B cell (primary cell): ENCODE results near the gene DPP10.

ENCODE experiments used
- EZH2 ChIP-seq: IDR thresholded peaks from 2 replicates; pipeline ENCODE4 v1.6.1; 2012; ENCODE audit warnings: borderline replicate concordance, low read depth, mild to moderate bottlenecking, moderate library complexity, low read length; ENCODE audit not compliant: insufficient read depth, poor library complexity, severe bottlenecking
- TF ChIP-seq, protein P1 (sequence below): fragments of 200-600 bp; IDR thresholded peaks from one replicate; pipeline ENCODE4 v1.8.0; 2022; ENCODE audit warnings: antibody characterized with exemption, mild to moderate bottlenecking

DNA sequence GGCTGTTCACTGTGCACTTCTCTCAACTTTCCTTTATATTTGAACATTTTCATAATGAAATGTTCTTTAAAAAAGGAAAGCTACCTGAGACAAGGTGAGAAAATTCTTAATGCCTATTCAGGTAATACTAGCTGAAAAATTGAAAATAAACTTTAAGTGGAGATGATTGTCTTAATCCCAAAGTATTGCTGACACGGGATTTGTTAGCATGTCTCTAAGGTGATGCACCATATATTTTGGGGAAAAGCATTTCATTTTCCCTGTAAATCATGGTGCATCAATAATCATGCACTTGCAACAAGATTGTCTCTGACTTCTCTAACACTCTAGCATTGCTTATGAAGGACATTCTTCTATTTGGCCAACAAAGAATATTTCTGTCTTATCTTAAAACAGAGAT lies 848.0 kb downstream of the DPP10 start:
- TF ChIP-seq, protein P1, sequence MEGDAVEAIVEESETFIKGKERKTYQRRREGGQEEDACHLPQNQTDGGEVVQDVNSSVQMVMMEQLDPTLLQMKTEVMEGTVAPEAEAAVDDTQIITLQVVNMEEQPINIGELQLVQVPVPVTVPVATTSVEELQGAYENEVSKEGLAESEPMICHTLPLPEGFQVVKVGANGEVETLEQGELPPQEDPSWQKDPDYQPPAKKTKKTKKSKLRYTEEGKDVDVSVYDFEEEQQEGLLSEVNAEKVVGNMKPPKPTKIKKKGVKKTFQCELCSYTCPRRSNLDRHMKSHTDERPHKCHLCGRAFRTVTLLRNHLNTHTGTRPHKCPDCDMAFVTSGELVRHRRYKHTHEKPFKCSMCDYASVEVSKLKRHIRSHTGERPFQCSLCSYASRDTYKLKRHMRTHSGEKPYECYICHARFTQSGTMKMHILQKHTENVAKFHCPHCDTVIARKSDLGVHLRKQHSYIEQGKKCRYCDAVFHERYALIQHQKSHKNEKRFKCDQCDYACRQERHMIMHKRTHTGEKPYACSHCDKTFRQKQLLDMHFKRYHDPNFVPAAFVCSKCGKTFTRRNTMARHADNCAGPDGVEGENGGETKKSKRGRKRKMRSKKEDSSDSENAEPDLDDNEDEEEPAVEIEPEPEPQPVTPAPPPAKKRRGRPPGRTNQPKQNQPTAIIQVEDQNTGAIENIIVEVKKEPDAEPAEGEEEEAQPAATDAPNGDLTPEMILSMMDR: no peak
- no peak for TF ChIP-seq EZH2
